Astrocyte of the hippocampus (primary cell): ENCODE results near the gene ACTR3C.

Experiments
- DNase-seq: peaks from one replicate; pipeline ENCODE4 v3.0.0; 2011; ENCODE audit warnings: low read depth, low spot score

The ACTR3C gene

DNA sequence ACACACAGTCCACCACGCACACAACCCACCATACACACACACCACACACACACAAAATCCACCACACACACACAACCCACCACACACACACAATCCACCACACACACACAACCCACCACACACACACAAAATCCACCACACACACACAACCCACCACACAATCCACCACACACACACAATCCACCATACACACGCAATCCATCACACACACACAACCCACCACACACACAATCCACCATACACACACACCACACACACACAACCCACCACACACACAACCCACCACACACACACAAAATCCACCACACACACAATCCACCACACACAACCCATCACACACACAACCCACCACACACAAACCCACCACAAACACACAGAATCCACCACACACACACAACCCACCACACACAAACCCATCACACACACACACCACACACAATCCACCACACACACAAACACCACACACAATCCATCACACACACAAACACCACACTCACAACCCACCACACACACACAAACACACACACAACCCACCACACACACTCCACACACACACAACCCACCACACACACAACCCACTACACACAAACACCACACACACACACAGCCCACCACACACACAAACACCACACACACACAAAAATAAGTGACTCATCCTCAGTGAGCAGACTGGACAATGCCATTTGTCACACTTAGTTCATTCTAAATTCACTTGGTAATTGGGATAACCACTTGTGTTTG, 36.4 kb upstream of the ACTR3C start:
- DNase-seq: no peak

DNA sequence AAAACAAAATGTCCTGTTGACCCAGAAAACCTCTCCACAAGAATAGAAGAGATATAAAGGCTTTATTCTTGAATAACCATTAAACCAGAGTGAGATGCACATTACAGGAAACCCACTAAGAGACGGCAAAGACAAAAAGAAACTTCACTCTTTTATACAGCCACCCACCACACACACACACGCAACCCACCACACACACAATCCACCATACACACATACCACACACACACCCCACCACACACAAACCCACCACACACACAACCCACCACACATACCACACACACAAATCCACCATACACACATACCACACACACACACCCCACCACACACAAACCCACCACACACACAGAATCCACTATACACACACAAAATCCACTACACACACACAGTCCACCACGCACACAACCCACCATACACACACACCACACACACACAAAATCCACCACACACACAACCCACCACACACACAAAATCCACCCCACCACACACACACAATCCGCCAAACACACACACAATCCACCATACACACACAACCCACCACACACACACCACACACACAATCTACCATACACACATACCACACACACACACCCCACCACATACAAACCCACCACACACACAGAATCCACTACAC, 35.8 kb upstream of the ACTR3C start:
- DNase-seq: no peak

DNA sequence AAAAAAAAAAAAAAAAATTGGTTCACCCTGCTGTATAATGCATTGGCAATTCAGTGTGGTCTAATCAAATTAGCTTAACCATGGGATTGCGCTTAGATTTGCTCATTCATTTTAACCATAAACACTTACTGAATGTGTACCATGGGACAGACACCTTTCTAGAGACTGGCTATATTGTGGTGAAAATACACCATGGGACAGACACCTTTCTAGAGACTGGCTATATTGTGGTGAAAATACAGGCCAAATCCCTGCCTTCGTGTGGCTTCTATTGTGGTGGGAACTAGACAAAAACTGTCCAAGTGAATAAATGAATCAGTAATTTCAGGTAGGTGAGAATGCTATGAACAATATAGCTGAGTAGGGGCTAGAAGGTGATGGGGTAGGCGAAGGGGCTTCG, 35.1 kb upstream of the ACTR3C start:
- DNase-seq: no peak

- no peak for DNase-seq
Measured at GRCh38 chr7:150357771-150358427, 34.6 kb upstream of the ACTR3C start.

- no peak for DNase-seq
Measured at GRCh38 chr7:150357270-150357669, 33.9 kb upstream of the ACTR3C start.

DNA sequence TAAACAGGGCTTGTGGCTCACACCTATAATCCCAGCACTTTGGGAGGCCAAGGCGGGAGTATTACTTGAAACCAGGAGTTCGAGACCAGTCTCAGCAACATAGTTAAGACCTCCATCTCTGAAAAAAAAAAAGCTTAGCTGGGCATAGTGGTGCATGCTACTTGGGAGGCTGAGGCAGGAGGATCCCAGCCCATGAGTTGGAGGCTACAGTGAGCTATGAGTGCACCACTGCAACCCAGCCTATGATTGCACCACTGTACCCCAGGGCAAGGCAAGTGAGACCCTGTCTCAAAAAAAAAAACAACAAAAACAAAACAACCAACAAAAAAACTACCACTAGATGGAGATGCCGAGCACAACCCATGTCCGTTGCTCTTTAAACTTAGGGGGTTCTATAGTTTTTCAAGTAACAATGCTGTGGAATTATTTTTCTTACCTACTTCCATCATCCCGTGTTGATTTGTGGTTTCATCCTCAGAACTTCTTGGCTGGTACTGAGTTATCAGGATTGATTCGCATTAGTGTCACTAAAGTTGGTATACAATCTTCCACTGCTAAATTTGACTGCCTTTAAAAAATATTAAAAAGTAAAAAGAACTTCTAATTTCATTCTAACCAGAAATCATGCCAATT, 33.0 kb upstream of the ACTR3C start:
- DNase-seq: peak; percentile 51

GRCh38 chr7:150355666-150356059, 32.3 kb upstream of the ACTR3C start:
- DNase-seq: no peak

DNA sequence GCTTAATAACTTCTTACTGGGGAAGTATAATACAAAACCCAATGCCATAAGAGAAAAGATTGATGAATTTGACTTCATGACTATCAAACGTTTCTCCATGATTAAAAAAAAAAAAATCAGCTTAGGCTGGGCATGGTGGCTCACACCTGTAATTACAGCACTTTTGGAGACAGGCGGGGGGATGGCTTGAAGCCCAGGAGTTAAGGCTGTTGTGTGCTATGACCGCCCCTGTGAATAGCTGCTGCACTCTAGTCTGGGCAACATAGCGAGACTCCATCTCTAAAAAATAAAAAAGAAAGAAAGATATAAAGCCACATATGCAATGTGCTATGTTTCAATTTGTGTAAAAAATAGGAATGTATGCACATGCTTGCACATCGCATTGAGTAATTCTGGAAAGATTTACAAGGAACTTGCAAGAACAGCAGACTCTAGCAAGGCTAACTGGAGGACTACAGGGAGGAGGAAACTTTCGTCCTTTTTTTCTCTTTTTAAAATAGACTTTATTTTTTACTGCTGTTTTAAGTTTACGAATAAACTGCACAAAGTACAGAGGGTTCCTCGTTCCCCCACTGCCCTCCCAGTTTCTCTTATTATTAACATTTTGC, 28.3 kb upstream of the ACTR3C start:
- no peak for DNase-seq

GRCh38 chr7:150346922-150347321, 23.6 kb upstream of the ACTR3C start:
- DNase-seq: no peak

GRCh38 chr7:150345012-150345411, 21.7 kb upstream of the ACTR3C start:
- DNase-seq: no peak

DNA sequence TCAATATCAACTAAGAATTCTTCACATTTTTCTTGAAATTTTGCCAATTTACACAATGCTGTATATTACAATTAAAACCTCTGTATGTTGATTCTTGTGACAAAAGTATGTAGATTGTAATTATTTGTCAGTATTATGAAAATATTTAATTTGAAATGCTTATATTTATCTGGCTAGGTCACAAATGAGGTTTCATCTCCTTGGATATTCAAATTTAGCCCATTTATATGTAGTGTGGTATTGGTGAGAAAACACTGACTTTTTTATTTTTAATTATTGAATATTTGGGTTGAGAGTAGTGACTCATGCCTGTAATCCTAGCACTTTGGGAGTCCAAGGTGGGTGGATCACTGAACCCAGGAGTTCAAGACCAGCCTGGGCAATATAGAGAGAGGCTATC, 21.0 kb upstream of the ACTR3C start:
- no peak for DNase-seq

GRCh38 chr7:150343225-150343624, 19.9 kb upstream of the ACTR3C start:
- DNase-seq: no peak

DNA sequence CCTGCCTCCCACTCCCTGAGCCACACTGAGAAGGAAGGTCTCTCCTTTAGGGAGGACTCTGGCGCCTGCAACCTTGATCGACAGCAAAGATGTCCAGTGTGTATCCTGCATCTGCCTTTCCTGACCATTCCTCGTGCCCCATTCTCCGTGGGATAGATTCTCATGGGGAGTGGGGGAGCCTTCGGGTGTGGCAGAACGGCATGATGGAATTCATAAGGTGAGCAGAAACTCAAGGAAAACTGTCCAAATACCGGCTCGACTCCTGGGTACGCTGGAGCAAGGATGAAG, 18.7 kb upstream of the ACTR3C start:
- DNase-seq: no peak

GRCh38 chr7:150341263-150342120, 18.1 kb upstream of the ACTR3C start, which contains the start of gene RARRES2:
Gene RARRES2 (minus strand): TSS chr7:150341629. CDS start chr7:150340609, 1,020 bp downstream.
- DNase-seq: no peak

DNA sequence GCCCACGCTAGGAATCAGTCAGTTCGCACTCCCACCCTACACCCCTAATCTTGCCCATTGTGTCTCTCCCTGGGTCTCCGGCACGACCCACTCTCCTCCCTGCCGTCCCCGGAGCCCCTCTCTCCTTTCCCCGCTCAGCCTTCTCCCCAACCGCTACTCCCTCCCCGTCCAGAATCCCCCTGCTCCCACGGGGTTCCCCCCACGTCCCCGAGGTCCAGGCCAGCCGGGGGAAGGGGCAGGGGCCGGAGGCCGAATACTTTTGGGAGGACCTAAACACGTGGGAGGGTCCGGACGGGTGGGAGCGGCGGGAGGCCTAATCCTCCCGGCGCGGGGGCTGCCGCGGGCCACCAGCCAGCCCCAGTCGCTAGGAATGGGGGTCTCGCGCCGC, 17.5 kb upstream of the ACTR3C start:
- DNase-seq: no peak

DNA sequence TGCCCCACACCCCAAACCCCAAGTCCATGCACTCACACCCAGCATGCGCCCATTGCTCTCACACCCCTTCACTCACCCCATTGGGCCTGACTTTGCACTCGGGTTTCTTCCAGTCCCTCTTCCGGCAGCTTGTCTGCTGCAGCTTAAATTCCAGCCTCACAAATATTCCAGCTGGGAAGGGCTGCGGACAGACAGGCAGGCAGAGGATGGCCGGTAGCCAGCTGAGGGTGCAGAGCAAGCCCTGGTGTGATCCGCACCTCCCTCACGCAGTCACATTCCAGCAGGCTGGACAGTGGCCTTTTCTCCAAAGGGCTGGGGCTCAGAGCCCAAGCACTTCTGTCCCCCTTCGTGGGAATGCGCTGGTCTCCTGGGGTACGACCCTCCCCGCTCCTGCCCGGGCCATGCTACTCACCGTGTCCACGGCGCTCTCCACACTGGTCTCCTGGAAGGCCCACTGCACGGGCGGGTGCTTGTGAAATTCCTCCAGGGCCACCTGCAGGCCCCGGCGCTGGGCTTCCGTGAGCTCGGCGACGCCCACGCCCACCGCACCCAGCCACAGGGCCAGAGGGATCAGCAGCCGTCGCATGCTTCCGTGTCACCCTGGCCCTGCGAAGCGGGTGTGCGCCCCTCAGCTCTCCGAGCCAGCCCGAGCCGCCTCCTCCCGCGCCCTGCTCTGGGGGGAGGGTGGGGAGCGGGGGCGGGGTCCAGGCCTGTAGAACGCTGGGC, 16.8 kb upstream of the ACTR3C start:
- DNase-seq: peak; percentile 82

DNA sequence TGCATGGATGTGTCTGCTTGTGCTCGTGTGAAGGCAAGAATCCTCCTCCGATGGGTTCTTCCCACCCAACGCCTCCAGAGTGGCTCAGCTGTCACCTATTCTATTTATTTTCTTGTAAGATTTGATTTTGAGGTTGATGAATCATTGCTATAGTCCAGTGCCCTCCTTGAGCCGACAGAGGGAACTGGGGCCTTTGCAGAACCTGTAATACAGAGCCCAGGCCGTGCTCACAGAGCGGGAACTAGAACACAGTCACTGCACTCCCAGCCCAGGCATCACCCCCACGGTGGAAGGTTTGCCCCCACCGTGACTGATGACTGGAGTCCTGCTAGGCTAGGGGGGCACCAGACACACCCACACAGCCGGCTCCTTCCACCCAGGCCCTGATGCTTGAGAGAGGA, 16.1 kb upstream of the ACTR3C start:
- DNase-seq: peak; percentile 38

DNA sequence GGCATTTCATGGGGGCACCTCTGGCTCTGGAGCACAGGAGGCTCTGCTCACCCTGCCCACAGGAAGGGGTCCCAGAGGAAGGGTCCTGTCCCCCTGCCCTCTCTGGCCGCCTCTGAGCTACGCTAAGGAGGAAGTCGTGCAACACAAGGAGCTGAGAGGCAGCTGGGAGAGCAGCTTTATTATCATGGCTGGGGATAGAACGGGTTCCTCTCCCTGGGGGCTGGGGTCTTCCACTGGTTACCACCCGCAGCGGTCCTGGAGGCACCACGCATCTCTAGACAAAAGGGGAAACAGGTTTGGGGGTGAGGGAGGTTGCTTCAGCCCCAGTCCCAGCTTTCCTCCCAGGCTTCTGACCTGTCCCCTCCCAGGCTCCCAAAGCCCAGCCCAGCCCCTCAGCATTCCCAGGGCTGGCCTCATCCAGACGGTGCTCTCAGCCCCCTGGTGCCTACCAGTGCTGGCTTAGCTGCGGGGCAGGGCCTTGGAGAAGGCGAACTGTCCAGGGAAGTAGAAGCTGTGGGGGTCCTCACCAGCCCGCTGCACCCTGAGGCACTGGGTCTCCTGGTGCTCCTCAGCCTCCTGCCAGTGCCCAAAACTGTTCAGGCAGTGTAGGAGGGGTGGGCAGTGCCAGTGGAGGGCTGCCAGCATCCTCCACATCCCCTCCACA, 15.0 kb upstream of the ACTR3C start:
- no peak for DNase-seq

DNA sequence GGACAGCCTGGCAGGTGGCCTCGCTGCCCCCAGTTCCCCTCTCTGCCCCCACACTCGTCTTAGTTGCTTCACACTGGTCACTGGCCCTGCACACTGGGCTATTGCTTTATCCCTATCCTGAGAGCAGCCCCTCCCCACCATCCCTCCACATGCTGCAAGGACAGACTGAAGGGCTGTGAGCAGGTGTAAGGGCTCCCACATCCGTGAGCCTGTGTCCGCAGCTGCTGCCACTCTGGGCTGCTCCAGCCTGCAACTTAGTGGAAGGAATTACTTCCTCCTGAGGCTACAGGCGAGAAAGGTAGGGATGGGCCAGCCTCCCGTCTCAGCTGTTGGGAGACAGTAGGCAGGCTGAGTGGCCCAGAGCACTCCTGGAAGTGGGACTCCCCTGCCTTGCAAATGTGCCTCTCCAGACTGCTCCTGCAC, 14.3 kb upstream of the ACTR3C start:
- DNase-seq: no peak

DNA sequence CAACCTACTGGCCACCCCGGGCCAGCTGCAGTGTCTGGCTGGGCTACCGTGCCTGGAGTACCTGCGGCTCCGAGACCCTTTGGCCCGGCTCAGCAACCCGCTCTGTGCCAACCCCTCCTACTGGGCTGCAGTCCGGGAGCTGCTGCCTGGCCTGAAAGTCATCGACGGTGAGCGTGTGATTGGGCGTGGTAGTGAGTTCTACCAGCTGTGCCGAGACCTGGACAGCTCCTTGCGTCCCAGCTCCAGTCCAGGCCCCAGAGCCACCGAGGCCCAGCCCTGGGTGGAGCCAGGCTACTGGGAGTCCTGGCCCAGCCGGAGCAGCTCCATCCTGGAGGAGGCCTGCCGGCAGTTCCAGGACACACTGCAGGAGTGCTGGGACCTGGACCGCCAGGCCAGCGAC, 13.8 kb upstream of the ACTR3C start:
- no peak for DNase-seq
